ENCODE data around the gene HOXD11. TPM values are rescaled to one million over a fixed set of nuclear protein-coding genes. Genes with fewer than 3 reads are reported as not detected.
A peak's percentile ranks its signal among the peaks of the same experiment; 100 is the strongest.

The HOXD11 gene
- not detected for total RNA-seq

DNA sequence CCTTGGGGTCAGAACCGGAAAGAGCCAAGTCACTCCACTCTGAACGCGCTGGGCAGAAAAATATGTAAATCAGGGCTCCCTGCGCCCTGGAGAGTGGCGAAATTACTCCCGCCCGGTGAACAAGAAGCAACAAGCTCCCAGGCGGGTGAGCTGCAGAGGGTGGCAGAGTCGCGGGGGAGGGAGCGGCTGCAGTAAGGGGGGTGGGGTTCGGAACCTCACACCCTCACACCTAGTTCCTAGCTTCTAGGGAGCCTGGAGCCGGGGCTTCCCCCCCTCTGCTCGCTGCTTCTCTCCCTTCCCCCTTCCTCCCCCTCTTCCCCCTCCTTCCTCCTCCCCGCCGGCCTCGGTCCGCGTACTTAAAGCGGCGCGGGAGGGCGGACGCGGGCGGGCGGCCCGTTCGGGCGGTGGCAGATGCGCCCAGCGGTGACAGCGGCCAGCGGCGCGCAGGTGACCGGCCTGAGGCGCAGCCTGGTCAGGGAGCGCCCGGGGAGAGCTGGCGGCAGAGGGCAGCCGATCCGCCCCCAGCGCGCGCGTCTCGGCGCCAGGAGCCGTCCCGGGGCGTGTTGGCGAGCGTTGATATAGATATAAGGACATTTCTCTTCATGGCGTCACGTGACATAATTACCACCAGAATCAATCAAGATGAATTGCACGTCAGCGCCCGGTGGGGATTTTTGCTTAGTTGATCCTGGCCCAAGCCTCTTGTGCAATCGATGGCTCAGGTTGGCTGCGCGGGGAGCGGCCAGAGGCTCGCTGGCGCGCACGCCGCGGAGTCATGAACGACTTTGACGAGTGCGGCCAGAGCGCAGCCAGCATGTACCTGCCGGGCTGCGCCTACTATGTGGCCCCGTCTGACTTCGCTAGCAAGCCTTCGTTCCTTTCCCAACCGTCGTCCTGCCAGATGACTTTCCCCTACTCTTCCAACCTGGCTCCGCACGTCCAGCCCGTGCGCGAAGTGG is at the start of gene HOXD11:
HOXD11 (plus strand) TSS at position 700 of the 959 bp plus-strand sequence; CDS start at position 776, 76 bp downstream.
- Histone ChIP-seq H3K36me3 (replicated peaks in 1 of 2; ENCODE audit: insufficient read depth in 1 of 2, low read depth in 2 of 2) (no peaks in the 10 kb centered on the region), H3K27me3 (peaks cover 0 to 72% of the 10 kb centered on the region in 2 donors), H3K9me3 (no peaks in the 10 kb centered on the region), H3K4me3 (no peak within 1 kb of the TSS), H3K27ac (no peak within 1 kb of the TSS), H3K4me1 (peaks cover 22% of the 10 kb centered on the region)
- 0 to 2% methylated on average over 8 to 71 of the region's 85 CpGs for WGBS, 2 donors
- intact Hi-C loops (cut with DNase I): no loop called here
- ATAC-seq: peak; percentile 62
- no peak for TF ChIP-seq POLR2A (IDR thresholded peaks at IDR 0.05)
- TF ChIP-seq, protein P1, sequence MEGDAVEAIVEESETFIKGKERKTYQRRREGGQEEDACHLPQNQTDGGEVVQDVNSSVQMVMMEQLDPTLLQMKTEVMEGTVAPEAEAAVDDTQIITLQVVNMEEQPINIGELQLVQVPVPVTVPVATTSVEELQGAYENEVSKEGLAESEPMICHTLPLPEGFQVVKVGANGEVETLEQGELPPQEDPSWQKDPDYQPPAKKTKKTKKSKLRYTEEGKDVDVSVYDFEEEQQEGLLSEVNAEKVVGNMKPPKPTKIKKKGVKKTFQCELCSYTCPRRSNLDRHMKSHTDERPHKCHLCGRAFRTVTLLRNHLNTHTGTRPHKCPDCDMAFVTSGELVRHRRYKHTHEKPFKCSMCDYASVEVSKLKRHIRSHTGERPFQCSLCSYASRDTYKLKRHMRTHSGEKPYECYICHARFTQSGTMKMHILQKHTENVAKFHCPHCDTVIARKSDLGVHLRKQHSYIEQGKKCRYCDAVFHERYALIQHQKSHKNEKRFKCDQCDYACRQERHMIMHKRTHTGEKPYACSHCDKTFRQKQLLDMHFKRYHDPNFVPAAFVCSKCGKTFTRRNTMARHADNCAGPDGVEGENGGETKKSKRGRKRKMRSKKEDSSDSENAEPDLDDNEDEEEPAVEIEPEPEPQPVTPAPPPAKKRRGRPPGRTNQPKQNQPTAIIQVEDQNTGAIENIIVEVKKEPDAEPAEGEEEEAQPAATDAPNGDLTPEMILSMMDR (IDR thresholded peaks at IDR 0.05): no peak
- DNase-seq: peak in 2 of 4 donors; percentile 31 to 42

DNA sequence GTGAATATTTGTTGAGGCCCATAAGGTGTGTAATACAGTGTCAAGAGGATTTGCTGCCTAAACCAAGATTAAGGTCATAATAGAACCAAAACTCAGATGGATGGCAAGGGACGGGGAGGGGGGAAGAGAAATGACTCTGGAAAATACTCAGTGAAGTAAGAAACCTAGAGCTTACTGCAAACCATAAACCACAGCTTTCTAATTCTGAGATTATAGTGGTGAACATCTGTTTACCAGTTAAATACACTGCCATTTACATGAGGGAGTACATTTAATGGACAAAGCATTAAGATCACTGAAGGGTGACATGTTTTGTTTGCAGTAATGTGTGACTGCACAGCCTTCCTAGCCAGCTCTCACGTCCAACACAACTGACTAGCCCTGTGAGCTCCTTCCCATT is 43.1 kb upstream of the HOXD11 start:
- peaks cover 0 to 25% of the 10 kb centered on the region in 2 donors for H3K27me3 ChIP-seq

DNA sequence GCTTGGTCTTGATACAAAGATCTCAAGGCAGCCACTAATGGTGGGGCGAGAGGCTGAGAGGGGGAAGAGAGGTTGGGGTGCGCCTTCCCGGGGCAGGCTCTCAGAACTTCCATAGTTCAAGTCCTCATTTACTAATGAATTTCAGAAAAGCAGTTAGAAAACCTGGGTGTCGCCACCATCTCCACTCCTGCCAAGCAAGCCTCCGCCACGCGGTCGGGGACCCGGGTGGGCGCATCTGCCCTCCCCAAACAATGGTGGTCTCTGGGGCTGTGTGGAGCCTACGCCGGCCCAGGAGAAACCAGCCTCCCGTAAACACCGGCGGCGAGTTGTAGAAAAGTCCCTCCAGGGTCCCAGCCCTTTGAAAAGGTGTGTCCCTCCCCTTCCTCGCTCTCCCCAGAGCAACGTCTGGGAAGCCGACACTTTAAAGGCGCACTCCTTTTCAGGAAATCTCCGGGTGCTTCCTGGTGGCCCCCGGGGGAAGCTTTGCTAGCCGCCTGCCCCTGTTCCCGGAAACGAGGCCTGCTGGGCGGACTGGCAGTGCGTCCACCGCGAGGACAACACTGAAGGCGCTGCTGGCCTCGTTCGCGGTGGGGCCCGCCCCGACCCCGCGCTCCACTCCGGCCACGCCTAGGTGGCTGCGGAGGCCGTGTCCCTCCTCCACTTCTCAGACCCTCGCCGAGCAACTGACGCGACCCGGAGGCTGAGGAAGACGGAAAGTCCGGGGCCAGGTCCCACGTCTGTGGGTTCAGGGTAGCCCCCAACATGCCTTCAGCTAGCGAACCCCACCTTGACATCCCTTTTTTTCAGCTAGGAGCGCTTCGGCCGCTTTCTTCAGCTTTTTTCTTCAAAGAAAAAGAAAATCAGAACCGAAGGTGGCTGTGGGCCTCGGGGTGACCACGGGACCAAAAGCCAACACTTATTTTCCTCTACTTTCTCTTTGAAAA is 40.2 kb upstream of the HOXD11 start:
- peaks cover 0 to 44% of the 10 kb centered on the region in 2 donors for H3K27me3 ChIP-seq
- no peaks in the 10 kb centered on the region for H3K36me3 ChIP-seq (replicated peaks in 1 of 2; ENCODE audit: insufficient read depth in 1 of 2, low read depth in 2 of 2)
- no peak overlapping the region for H3K27ac ChIP-seq
- TF ChIP-seq, protein P1 (IDR thresholded peaks at IDR 0.05): no peak
- TF ChIP-seq POLR2A (IDR thresholded peaks at IDR 0.05): no peak
- intact Hi-C loops (cut with DNase I): no loop called here
- ATAC-seq (no peak), DNase-seq (no peak)
- no peaks in the 10 kb centered on the region for H3K9me3 ChIP-seq
- WGBS, 2 donors: 5 to 7% methylated on average over 37 to 56 of the region's 56 CpGs
- H3K4me1 ChIP-seq: peaks cover 25% of the 10 kb centered on the region
- H3K4me3 ChIP-seq: no peak overlapping the region

More for the DNA sequence above, 43.1 kb upstream of the HOXD11 start:
- no peak for ATAC-seq
- TF ChIP-seq, protein P1 (IDR thresholded peaks at IDR 0.05): no peak
- no peak for TF ChIP-seq POLR2A (IDR thresholded peaks at IDR 0.05)
- DNase-seq: no peak
- Histone ChIP-seq H3K27ac (no peak overlapping the region), H3K36me3 (replicated peaks in 1 of 2; ENCODE audit: insufficient read depth in 1 of 2, low read depth in 2 of 2) (no peaks in the 10 kb centered on the region), H3K9me3 (no peaks in the 10 kb centered on the region), H3K4me3 (no peak overlapping the region), H3K4me1 (peaks cover 21% of the 10 kb centered on the region)
- WGBS, 2 donors: 31 to 40% methylated on average over 2 of the region's 2 CpGs
- intact Hi-C loops (cut with DNase I): no loop called here

DNA sequence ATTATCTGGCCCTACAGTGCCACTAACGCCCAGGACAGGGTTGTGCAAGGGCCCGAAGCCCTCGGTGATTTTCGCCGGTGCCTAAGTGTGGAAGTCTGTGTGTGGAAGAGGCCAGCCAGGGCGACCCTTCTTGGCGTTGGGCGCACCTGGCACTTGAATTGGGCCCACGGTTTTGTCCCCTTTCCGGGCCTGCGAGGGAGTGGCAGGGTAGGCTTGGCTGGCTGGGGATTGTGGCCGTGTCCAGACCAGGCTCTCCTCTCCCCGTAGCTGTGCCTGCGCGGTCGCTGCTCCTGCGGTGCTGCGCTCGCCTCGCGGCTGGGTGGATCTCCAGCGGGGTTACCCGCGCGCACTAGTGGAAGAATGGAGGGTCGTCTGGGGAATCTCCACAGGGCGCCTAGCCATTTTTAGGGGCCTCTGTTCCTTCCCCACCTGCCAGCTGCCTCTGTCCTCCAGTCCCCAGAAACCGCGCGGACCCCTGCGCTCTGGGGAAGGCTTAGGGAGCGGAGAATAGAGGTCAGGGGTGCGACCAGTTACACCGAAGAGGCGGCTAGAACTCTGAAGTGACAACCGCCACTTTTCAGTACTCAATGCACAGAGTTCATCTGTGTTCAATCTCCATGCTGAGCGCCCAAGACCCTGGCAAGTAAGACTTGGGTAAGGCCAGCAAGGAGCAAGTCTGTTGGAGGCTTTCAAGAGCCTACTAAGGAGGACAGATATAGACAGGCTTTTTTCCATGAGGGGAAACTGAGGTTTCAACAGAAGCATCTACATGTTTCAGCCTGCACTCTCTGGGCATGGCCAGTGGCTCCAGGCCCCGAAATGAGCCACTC is 39.3 kb upstream of the HOXD11 start:
- DNase-seq (no peak), ATAC-seq (peak; percentile 28)
- Histone ChIP-seq H3K9me3 (no peaks in the 10 kb centered on the region), H3K36me3 (replicated peaks in 1 of 2; ENCODE audit: insufficient read depth in 1 of 2, low read depth in 2 of 2) (no peaks in the 10 kb centered on the region), H3K4me1 (peaks cover 26% of the 10 kb centered on the region), H3K4me3 (no peak overlapping the region), H3K27ac (no peak overlapping the region), H3K27me3 (peaks cover 0 to 51% of the 10 kb centered on the region in 2 donors)
- TF ChIP-seq, protein P1 (IDR thresholded peaks at IDR 0.05): no peak
- TF ChIP-seq POLR2A (IDR thresholded peaks at IDR 0.05): no peak
- intact Hi-C loops (cut with DNase I): no loop called here
- 5 to 6% methylated on average over 25 to 38 of the region's 38 CpGs for WGBS, 2 donors

All from body of pancreas (tissue), 4 donors.